T follicular helper cell (primary cell): ENCODE results near the gene CSNK1G3.

Experiments used
- DNase-seq: peaks from one replicate; pipeline ENCODE4 v3.0.0-alpha.2; 2020; ENCODE audit warnings: low read depth

CSNK1G3 gene

DNA sequence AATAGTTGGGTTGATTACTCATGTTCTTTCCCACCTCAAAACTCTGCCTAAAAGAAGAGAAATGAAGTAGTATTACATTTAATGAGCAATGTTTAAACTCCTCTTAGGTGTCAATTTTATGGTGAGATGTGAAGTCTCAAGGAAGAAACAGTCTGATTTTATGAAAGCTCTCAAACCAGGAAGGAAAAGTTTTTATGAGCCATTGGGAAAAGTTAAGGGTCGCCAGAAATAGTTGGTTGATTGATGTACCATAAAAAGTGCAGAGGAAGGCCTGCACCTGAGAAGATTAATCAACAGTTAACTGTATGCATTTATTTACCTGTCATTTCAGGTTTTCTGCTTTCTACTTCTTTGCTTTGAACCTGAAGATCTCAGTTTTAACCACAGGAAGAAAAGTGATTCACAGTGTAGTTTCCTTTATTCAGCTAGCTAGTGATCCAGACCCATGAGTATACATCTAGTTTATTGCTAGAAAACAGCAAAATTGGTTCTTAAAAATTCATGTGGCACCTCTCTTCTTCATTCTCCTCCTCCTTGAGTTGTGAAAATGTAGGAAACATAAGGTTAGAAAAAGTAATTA, 133.1 kb downstream of the CSNK1G3 start:
- no peak for DNase-seq

DNA sequence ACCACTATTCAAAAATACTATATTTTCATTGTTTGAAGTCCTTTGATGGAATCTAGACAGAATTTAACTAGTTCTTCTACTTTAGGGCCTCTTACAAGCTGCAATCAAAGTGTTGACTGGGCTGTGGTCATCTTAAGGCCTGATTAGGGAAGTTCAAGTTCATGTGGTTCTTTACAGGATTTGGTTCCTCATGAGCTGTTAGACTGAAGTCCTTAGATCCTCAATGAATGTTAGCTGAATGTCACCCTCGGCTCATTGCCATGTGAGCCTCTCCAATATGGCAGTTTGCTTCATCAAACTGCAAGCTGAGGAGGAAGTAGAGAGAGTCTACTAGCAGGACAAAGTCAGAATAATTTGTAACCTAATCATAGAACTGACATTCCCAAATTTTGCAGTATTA, 135.1 kb downstream of the CSNK1G3 start:
- no peak for DNase-seq

DNA sequence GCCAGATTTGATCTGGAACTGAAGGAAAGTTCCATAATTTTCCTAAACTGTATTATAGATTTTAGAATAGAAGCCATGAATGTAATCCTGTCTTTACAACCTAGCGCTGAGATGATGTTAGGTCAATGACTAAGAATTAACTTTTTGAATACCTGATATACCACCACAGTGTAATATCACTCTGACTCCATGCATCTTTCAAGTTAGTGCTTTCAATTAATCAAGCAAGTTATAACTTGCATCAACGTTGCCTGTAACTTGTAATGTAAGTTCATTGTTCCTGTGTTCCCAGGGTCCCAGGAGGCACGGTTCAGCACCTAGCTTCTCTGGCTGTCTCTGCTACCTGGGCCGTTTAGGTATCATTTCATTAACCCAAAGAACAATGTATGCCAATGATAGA, 139.3 kb downstream of the CSNK1G3 start:
- no peak for DNase-seq

DNA sequence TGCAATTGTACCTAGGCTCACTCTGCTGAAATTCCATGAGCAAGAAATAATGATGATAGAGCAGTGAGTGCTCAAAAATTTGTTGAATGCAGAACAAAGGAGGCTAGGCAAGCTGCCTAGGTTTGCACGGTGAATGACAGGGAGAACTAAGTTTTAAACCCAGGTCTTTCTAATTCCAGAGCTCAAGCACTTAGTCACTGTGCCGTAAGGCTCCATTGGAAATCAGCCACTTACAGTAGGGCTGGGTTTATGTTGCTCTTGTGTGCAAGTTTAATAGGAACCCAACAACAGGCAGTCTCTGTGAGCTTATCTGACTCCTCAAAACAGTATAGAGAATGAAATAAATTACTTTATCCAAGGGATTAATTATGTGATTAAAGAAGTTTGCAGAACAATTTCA, 147.0 kb downstream of the CSNK1G3 start:
- no peak for DNase-seq

DNA sequence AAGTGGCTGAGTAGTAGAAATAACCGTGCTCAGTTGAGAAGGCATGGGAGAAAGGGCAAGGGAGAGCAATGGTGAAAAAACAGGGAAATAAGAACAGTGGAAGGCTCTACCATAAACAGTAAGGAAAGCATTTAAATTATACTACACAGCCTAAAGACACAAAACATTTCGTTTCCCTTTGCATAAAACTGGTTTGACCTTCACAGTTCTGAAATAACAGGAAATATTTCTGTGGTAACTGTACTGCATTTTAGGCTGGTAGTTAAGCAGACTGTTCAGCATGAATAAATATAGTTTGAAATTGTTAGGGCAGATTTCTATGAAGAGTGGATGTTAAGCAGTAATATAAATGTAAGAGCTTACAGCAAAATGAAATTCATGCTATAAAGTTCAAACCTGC, 147.5 kb downstream of the CSNK1G3 start:
- no peak for DNase-seq

DNA sequence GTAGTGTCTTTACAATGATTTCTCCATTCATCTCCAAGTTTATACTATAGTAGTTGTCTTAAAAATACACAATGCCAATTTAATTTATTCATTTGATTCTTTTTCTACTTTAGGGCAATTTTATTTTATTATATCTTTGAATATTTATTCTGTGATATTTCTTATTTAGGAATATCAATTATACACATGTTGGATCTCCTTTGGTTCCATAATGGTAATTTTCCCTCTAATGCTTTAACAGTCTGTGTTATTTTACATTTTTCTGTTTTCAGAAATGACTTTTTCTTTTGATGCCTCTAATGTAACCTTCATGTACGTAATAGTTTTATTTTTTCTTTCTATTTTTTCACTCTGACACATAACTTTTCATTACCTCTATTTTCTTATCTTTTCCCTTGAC, 153.0 kb downstream of the CSNK1G3 start:
- DNase-seq, result no peak

DNA sequence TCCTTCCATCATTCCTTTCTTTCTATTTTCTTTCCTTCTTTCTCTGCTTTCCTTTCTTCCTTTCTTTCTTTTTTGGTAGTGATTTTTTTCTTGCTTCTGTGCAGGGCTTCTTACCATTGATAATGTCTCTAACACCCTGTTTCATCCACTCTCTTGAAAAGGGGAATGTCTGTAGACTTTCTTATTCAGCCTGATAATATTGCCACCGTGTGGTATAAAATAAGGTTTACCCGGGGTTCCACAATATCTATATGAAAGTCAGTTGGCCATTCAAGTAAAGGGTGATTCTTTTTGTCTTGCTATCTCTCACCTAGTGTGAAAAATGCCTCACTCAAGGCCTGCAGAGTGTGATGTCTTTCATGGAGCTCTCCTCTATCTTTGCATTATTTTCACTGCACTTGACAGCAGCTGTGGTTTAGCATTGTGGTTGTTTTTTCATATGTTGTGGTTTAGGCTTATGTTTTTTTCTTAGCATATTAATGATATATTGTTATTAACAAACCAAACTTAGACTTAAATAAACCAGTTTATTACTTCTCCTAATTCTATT, 153.9 kb downstream of the CSNK1G3 start:
- DNase-seq, result no peak
